OCI-LY3 (cell line): Measurements from ENCODE around the gene NTPCR.

Source experiments
- H2AFZ ChIP-seq: fragments of 200-600, 300-600 bp; shearing (Covaris generic); 2 replicates; pipeline ENCODE4 v1.6.0; 2014; ENCODE audit warnings: antibody characterized with exemption, low read depth, low read length
- H3K27ac ChIP-seq: fragments of 200-600, 300-600 bp; sonication (generic); 2 replicates; pipeline ENCODE4 v1.5.1; 2014; ENCODE audit warnings: mild to moderate bottlenecking, low read length, moderate library complexity, mixed read lengths
- H3K27me3 ChIP-seq: fragments of 200-600, 300-600 bp; sonication (generic); 2 replicates; pipeline ENCODE4 v1.6.1; 2014; ENCODE audit warnings: low read depth, low read length, mixed read lengths
- H3K36me3 ChIP-seq: fragments of 200-600, 300-600 bp; sonication (generic); replicated peaks from 2 replicates; pipeline ENCODE3; 2014; ENCODE audit warnings: low read depth, low read length, mixed read lengths
- H3K4me1 ChIP-seq: fragments of 300-600, 200-600 bp; sonication (generic); 2 replicates; pipeline ENCODE4 v1.6.1; 2014; ENCODE audit warnings: low read length, mixed read lengths
- H3K4me2 ChIP-seq: fragments of 200-600, 300-600 bp; sonication (generic); 2 replicates; pipeline ENCODE4 v1.6.1; 2014; ENCODE audit warnings: low read length, mixed read lengths
- H3K4me3 ChIP-seq: fragments of 300-600, 200-600 bp; sonication (generic); 2 replicates; pipeline ENCODE4 v1.5.1; 2014; ENCODE audit warnings: antibody characterized with exemption, mild to moderate bottlenecking, low read length, moderate library complexity
- H3K79me2 ChIP-seq: fragments of 300-600, 200-600 bp; shearing (Covaris generic); 2 replicates; pipeline ENCODE4 v1.6.1; 2014; ENCODE audit warnings: mild to moderate bottlenecking, low read length, mixed read lengths
- H3K9ac ChIP-seq: fragments of 300-600, 200-600 bp; shearing (Covaris generic); 2 replicates; pipeline ENCODE4 v1.6.0; 2014; ENCODE audit warnings: mild to moderate bottlenecking, low read length, moderate library complexity
- H3K9me3 ChIP-seq: fragments of 200-600, 300-600 bp; shearing (Covaris generic); 2 replicates; pipeline ENCODE4 v1.6.1; 2014; ENCODE audit warnings: low read length, mixed read lengths; ENCODE audit not compliant: insufficient read depth
- H4K20me1 ChIP-seq: fragments of 200-600, 300-600 bp; sonication (generic); 2 replicates; pipeline ENCODE4 v1.6.1; 2016; ENCODE audit warnings: low read length, mixed read lengths; ENCODE audit not compliant: insufficient read depth
- CTCF ChIP-seq: fragments of 200-600, 300-600 bp; sonication (generic); IDR thresholded peaks from 2 replicates; pipeline ENCODE4 v1.5.1; 2014; ENCODE audit warnings: antibody characterized with exemption, low read length, low read depth
- EZH2phosphoT487 ChIP-seq: fragments of 200-600 bp; shearing (Covaris generic); IDR thresholded peaks from 2 replicates; pipeline ENCODE4 v1.6.1; 2018; ENCODE audit warnings: antibody characterized with exemption, mixed run types, low read depth

NTPCR gene

GRCh38 chr1:233012021-233012420, 61.6 kb downstream of the NTPCR start:
- Histone ChIP-seq H3K4me2 (no peak overlapping the region), H4K20me1 (no peaks in the 10 kb centered on the region), H3K79me2 (no peaks in the 10 kb centered on the region), H3K27ac (no peak overlapping the region), H3K36me3 (no peaks in the 10 kb centered on the region), H3K9me3 (no peaks in the 10 kb centered on the region), H3K4me1 (no peaks in the 10 kb centered on the region), H2AFZ (no peak overlapping the region), H3K9ac (no peak overlapping the region), H3K4me3 (no peak overlapping the region), H3K27me3 (no peaks in the 10 kb centered on the region)
- TF ChIP-seq CTCF = no peak
- no peak for TF ChIP-seq EZH2phosphoT487

GRCh38 chr1:233015965-233016364, 65.6 kb downstream of the NTPCR start:
- Histone ChIP-seq H3K4me2 (no peak overlapping the region), H3K9ac (no peak overlapping the region), H3K4me3 (no peak overlapping the region)

DNA sequence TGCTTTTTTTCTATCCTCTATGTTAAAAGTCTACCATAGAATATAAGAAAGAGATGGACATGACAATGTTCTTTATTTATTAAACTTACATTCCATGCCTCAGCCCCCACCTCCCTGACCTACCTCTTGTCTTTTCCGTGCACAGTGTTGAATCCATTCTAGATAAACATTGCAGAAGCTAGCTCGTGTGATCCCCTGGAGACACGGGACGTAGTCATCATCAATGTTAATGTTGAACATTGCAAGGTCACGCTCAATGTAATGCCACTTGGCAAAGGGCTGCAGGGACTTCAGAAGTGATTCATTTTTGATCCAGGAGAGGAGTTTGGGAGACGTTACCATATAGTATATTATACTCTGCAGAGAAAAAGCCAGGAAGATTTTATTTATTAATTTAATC, 66.4 kb downstream of the NTPCR start:
- no peaks in the 10 kb centered on the region for H3K36me3 ChIP-seq

More at GRCh38 chr1:233015965-233016364, 65.6 kb downstream of the NTPCR start:
- TF ChIP-seq CTCF = no peak
- no peak for TF ChIP-seq EZH2phosphoT487
- H3K4me1 ChIP-seq = no peaks in the 10 kb centered on the region
- H3K79me2 ChIP-seq = no peaks in the 10 kb centered on the region
- H3K36me3 ChIP-seq = no peaks in the 10 kb centered on the region
- no peaks in the 10 kb centered on the region for H3K27me3 ChIP-seq
- H2AFZ ChIP-seq = no peak overlapping the region
- no peaks in the 10 kb centered on the region for H4K20me1 ChIP-seq
- no peak overlapping the region for H3K27ac ChIP-seq
- no peaks in the 10 kb centered on the region for H3K9me3 ChIP-seq

GRCh38 chr1:233019083-233019482, 68.7 kb downstream of the NTPCR start:
- Histone ChIP-seq H3K9ac (no peak overlapping the region), H3K4me1 (no peaks in the 10 kb centered on the region)

More for the DNA sequence above, 66.4 kb downstream of the NTPCR start:
- H3K79me2 ChIP-seq = no peaks in the 10 kb centered on the region
- no peak overlapping the region for H3K4me3 ChIP-seq
- H3K4me1 ChIP-seq = no peaks in the 10 kb centered on the region
- TF ChIP-seq CTCF (no peak), EZH2phosphoT487 (no peak)
- H3K9me3 ChIP-seq = no peaks in the 10 kb centered on the region
- H3K27ac ChIP-seq = no peak overlapping the region
- no peak overlapping the region for H3K9ac ChIP-seq
- no peak overlapping the region for H3K4me2 ChIP-seq
- no peaks in the 10 kb centered on the region for H4K20me1 ChIP-seq
- H3K27me3 ChIP-seq = no peaks in the 10 kb centered on the region
- H2AFZ ChIP-seq = no peak overlapping the region

More at GRCh38 chr1:233019083-233019482, 68.7 kb downstream of the NTPCR start:
- no peaks in the 10 kb centered on the region for H4K20me1 ChIP-seq
- TF ChIP-seq EZH2phosphoT487 = no peak
- no peak for TF ChIP-seq CTCF
- H3K36me3 ChIP-seq = no peaks in the 10 kb centered on the region
- no peaks in the 10 kb centered on the region for H3K27me3 ChIP-seq
- no peak overlapping the region for H3K4me3 ChIP-seq
- H2AFZ ChIP-seq = no peak overlapping the region
- H3K9me3 ChIP-seq = no peaks in the 10 kb centered on the region
- H3K79me2 ChIP-seq = no peaks in the 10 kb centered on the region
- H3K27ac ChIP-seq = no peak overlapping the region
- H3K4me2 ChIP-seq = no peak overlapping the region
